HFF-Myc (cell line): ENCODE data around the gene PTPRE.

Source experiments
- DNase-seq: peaks from one replicate; pipeline ENCODE4 v3.0.0-alpha.2; 2011; ENCODE audit warnings: low read depth; ENCODE audit errors: extremely low read depth
- H3K4me3 ChIP-seq: replicated peaks from 2 replicates; pipeline ENCODE4 v1.5.1; 2011; ENCODE audit warnings: low read depth, mild to moderate bottlenecking, control low read depth, low read length
- TF ChIP-seq, protein P1 (sequence below): IDR thresholded peaks from 2 replicates; pipeline ENCODE4 v1.5.1; 2012; ENCODE audit warnings: mild to moderate bottlenecking, low read depth, low read length, control low read depth; ENCODE audit errors: missing control alignments

PTPRE gene

DNA sequence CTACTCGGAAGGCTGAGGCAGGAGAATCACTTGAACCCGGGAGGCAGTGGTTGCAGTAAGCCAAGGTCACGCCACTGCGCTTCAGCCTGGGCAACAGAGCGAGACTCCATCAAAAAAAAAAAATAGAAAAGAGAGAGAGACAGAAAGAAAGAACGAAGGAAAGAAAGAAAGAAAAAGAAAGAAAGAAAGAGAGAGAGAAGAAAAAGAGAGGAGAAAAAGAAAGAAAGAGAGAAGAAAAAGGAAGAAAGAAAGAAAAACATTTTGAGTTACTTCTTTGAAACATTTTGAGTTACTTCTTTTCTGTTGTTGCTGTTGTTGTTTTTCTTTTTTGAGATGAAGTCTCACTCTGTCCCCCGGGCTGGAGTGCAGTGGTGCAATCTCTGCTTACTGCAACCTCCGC is 221.7 kb downstream of the PTPRE start:
- no peak overlapping the region for H3K4me3 ChIP-seq
- TF ChIP-seq, protein P1, sequence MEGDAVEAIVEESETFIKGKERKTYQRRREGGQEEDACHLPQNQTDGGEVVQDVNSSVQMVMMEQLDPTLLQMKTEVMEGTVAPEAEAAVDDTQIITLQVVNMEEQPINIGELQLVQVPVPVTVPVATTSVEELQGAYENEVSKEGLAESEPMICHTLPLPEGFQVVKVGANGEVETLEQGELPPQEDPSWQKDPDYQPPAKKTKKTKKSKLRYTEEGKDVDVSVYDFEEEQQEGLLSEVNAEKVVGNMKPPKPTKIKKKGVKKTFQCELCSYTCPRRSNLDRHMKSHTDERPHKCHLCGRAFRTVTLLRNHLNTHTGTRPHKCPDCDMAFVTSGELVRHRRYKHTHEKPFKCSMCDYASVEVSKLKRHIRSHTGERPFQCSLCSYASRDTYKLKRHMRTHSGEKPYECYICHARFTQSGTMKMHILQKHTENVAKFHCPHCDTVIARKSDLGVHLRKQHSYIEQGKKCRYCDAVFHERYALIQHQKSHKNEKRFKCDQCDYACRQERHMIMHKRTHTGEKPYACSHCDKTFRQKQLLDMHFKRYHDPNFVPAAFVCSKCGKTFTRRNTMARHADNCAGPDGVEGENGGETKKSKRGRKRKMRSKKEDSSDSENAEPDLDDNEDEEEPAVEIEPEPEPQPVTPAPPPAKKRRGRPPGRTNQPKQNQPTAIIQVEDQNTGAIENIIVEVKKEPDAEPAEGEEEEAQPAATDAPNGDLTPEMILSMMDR = no peak
- no peak for DNase-seq

- no peak overlapping the region for H3K4me3 ChIP-seq
- no peak for DNase-seq
- TF ChIP-seq, protein P1 = no peak
Observed at GRCh38 chr10:128130051-128130450, 223.1 kb downstream of the PTPRE start.
